ENCODE data around the gene RPS19. TPM values are rescaled to one million over a fixed set of nuclear protein-coding genes. Genes with fewer than 3 reads are reported as not detected.
A peak's percentile ranks its signal among the peaks of the same experiment; 100 is the strongest.

The RPS19 gene
- total RNA-seq, 2 donors from 2014 or later: 1,532 to 1,595 TPM

DNA sequence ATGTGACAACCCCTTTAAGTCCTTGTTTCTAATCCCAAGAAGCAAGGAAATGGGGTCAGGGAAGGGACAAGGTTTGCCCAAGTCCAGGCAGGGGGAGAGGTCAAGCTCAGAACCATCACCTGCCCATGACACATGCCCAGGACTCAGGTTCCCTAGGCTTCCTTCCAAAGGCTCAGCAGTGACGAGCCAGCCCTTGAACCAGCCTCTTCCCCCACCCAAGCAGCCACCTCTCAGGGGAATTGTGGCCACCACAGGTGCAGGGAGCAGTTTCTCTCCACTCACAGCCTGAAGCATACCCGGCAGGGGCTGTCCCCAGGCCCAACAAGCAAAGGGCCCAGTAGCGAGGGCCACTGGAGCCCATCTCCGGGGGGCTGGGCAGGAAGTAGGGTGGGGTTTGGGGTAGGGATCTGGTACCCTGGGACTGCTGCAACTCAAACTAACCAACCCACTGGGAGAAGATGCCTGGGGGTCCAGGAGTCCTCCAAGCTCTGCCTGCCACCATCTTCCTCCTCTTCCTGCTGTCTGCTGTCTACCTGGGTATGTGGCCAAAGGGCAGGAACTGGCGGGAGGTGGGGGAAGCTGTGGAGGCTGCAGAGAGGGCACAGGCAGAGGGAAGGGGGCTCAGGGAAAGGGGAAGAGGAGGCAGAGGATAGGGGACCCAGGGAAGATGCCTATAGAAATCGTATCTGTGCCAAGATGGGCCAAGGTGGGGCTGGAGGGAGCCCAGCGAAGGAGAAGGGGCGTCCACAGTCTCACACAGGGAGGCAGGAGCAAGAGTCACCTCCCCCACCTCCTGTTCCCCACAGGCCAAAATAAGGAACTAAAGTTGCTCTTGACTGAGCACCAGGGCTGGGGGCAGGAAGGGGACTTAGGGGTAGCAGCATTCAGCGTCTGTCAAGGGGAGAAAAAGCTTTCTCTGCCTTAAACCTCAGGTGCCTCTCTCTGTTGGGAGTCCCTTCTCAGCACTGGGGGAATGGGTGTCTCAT is 17.1 kb downstream of the RPS19 start, which contains the start of gene CD79A:
TSS of gene CD79A (plus strand) at position 433 of the 986 bp plus-strand sequence. CDS start at position 459, 26 bp downstream.
- Mint-ChIP-seq H3K36me3 (peaks cover under 1% of the 10 kb centered on the region), H3K4me1 (ENCODE audit: low read depth in 2 of 2) (peaks cover 22 to 39% of the 10 kb centered on the region in 2 donors), H3K9me3 (no peaks in the 10 kb centered on the region), H3K27ac (peak within 1 kb of the TSS; percentile 87 to 88), H3K27me3 (no peaks in the 10 kb centered on the region), H3K4me3 (no peak within 1 kb of the TSS)
- DNase-seq (ENCODE audit: low spot score) (no peak), ATAC-seq (no peak)

DNA sequence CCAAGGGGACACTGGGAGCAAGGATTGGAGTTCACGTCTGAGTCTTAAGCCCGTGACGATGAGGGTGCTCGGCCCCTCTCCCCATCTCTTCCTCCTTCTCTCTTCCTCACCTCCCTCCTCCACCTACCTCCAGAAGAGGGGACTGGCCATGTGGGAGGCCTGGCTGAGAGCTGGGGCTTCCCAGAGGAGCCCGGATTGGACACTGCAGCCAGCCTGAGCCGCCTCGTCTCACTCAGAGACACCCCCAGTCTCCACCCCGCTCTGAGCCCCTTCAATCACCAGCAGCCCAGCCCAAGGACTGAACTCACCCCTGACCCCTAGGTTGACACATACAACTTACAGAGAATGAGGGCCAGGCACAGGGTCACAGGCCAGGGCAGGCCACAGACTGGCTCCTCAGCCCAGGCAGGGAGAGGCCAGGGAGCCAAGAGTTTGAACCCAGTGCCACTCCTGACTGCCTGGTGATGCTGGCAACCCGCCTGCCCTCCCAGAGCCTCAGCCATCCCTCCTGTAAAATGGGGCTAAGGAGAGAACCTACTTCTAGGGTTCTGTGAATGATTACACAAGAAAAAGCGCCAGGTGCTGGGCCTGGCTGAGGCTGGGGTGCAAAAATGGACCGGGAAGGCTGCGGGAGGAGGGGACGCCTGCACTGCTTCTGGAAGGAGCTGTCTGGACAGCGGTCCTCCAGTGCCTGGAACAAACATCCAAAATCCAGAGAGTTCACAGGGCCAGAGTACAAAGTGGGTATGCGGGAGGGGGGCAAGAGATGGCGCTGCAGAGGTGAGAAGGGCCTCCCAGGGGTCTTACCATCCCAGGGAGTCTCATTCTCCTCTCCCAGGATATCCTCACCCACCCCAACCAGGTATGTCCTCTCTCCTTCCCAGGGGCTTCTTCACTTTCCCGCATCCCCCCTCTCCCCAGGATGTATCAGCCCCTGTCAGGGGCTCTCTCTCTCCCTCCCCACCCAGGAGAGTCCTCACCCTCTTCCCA is 18.2 kb downstream of the RPS19 start:
- H3K27ac Mint-ChIP-seq: peak overlapping the region; percentile 87 to 88
- no peaks in the 10 kb centered on the region for H3K27me3 Mint-ChIP-seq
- DNase-seq (ENCODE audit: low spot score) (no peak), ATAC-seq (no peak)
- peaks cover 20 to 38% of the 10 kb centered on the region in 2 donors for H3K4me1 Mint-ChIP-seq (ENCODE audit: low read depth in 2 of 2)
- no peak overlapping the region for H3K4me3 Mint-ChIP-seq
- no peaks in the 10 kb centered on the region for H3K9me3 Mint-ChIP-seq
- H3K36me3 Mint-ChIP-seq: peaks cover 7% of the 10 kb centered on the region

- DNase-seq (ENCODE audit: low spot score) (no peak), ATAC-seq (no peak)
- H3K36me3 Mint-ChIP-seq: peaks cover 7% of the 10 kb centered on the region
- no peak overlapping the region for H3K4me3 Mint-ChIP-seq
- H3K9me3 Mint-ChIP-seq: no peaks in the 10 kb centered on the region
- H3K27ac Mint-ChIP-seq: peak overlapping the region in 1 of 2 donors; percentile 88
- H3K4me1 Mint-ChIP-seq (ENCODE audit: low read depth in 2 of 2): peaks cover 24 to 43% of the 10 kb centered on the region in 2 donors
- no peaks in the 10 kb centered on the region for H3K27me3 Mint-ChIP-seq
Measured at GRCh38 chr19:41879080-41879479, 19.0 kb downstream of the RPS19 start.

GRCh38 chr19:41879670-41880328 is 19.7 kb downstream of the RPS19 start:
- Mint-ChIP-seq H3K27me3 (no peaks in the 10 kb centered on the region), H3K36me3 (peaks cover 7% of the 10 kb centered on the region), H3K4me3 (no peak overlapping the region), H3K27ac (peak overlapping the region; percentile 18 to 88), H3K4me1 (ENCODE audit: low read depth in 2 of 2) (peaks cover 27 to 45% of the 10 kb centered on the region in 2 donors), H3K9me3 (no peaks in the 10 kb centered on the region)
- ATAC-seq (no peak), DNase-seq (ENCODE audit: low spot score) (no peak)

DNA sequence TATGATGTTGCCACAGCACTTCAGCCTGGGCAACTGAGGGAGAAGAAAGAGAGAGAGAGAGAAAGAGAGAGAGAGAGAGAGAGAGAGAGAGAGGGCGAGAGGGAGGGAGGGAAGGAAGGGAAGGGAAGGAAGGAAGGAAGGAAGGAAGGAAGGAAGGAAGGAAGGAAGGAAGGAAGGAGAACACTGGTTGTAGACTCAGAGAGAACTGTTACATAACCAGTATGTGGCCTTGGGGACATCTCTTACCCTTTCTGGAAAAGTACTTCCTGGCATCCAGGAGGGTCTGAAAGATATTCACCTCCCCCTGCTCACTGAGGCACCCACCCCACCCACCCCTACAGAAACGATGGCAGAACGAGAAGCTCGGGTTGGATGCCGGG is 20.3 kb downstream of the RPS19 start:
- ATAC-seq (no peak), DNase-seq (ENCODE audit: low spot score) (no peak)
- peak overlapping the region; percentile 18 to 88 for H3K27ac Mint-ChIP-seq
- peaks cover 7% of the 10 kb centered on the region for H3K36me3 Mint-ChIP-seq
- H3K27me3 Mint-ChIP-seq: no peaks in the 10 kb centered on the region
- no peak overlapping the region for H3K4me3 Mint-ChIP-seq
- H3K4me1 Mint-ChIP-seq (ENCODE audit: low read depth in 2 of 2): peaks cover 31 to 49% of the 10 kb centered on the region in 2 donors
- H3K9me3 Mint-ChIP-seq: no peaks in the 10 kb centered on the region

- Mint-ChIP-seq H3K27me3 (no peaks in the 10 kb centered on the region), H3K36me3 (peaks cover 7% of the 10 kb centered on the region), H3K27ac (peak within 1 kb of the TSS; percentile 90 to 92), H3K4me3 (peak within 1 kb of the TSS; percentile 97), H3K4me1 (ENCODE audit: low read depth in 2 of 2) (peaks cover 48 to 49% of the 10 kb centered on the region in 2 donors), H3K9me3 (no peaks in the 10 kb centered on the region)
- DNase-seq (ENCODE audit: low spot score) (peak; percentile 80), ATAC-seq (peak; percentile 7 to 13)
Measured at GRCh38 chr19:41882568-41883462, 22.8 kb downstream of the RPS19 start, which contains the start of gene ARHGEF1. Gene ARHGEF1 (plus strand): TSS chr19:41883184. CDS start chr19:41888083, 4,899 bp downstream.

DNA sequence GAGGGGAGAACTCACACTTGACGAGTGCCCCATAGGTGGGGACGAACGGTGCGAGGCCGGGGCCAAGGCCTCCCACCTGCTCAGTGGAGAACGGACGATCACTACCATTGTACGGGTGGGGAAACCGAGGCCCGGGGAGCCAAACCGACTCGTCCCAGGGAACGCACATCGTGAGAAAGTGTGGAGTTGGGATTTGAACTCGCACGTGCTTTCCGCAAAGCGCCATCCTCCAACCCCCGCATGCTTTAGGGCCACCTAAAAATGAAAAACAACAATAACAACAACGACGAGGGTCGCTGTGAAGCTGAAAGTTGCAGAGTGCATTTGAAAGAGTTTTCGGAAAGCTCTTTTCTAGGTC is 23.4 kb downstream of the RPS19 start:
- H3K36me3 Mint-ChIP-seq: peaks cover 7% of the 10 kb centered on the region
- no peaks in the 10 kb centered on the region for H3K27me3 Mint-ChIP-seq
- peaks cover 49 to 54% of the 10 kb centered on the region in 2 donors for H3K4me1 Mint-ChIP-seq (ENCODE audit: low read depth in 2 of 2)
- no peak for DNase-seq (ENCODE audit: low spot score)
- no peak for ATAC-seq
- no peaks in the 10 kb centered on the region for H3K9me3 Mint-ChIP-seq
- H3K27ac Mint-ChIP-seq: peak overlapping the region; percentile 79 to 87
- H3K4me3 Mint-ChIP-seq: peak overlapping the region; percentile 97

DNA sequence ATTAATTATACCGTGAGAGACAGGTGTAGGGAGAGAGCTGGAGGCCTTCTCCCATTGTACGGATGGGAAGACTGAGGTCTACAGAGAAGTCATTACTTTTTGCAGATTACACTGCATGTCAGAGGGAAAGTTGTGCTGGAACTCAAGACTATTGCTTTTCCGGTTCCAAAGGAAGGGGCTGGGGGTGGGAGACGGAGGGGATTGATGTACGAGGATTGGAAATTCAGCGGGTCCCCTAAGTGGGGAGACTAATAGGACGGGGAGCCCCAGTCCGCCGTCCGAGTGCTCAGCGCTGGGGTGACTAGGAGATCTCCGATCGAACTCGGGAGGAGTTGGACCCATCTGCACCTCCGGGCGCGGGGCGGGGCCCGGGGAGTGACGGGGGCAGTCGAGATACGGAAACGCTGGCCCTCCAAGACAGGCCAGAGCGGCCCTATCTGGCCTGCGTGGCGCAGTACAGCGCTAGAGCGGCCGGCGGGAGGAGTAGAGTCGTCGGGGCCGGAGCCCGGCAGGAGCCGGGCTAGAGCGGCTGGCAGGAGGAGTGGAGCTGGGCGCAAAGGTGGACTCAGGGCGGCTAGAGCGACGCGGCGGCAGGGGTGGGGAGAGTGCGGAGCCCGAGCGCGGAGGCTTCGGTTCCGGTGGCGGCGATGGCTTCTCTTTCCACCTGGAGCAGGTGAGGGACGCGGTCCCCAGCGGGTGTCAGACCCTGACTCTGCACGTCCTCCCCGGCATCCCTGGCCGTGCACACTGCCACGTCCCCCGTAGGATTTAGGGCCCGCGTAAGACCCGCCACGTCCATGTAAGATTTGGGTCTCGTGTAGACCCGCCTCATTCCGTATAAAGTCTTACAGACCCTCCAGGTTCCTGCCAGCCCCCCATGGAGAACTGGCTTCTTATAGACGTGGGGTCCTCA is 24.0 kb downstream of the RPS19 start:
- Mint-ChIP-seq H3K27me3 (no peaks in the 10 kb centered on the region), H3K4me1 (ENCODE audit: low read depth in 2 of 2) (peaks cover 54 to 60% of the 10 kb centered on the region in 2 donors), H3K9me3 (no peaks in the 10 kb centered on the region), H3K27ac (peak overlapping the region; percentile 79 to 87), H3K4me3 (peak overlapping the region; percentile 97), H3K36me3 (peaks cover 7% of the 10 kb centered on the region)
- peak; percentile 98 for DNase-seq (ENCODE audit: low spot score)
- peak; percentile 92 to 94 for ATAC-seq

DNA sequence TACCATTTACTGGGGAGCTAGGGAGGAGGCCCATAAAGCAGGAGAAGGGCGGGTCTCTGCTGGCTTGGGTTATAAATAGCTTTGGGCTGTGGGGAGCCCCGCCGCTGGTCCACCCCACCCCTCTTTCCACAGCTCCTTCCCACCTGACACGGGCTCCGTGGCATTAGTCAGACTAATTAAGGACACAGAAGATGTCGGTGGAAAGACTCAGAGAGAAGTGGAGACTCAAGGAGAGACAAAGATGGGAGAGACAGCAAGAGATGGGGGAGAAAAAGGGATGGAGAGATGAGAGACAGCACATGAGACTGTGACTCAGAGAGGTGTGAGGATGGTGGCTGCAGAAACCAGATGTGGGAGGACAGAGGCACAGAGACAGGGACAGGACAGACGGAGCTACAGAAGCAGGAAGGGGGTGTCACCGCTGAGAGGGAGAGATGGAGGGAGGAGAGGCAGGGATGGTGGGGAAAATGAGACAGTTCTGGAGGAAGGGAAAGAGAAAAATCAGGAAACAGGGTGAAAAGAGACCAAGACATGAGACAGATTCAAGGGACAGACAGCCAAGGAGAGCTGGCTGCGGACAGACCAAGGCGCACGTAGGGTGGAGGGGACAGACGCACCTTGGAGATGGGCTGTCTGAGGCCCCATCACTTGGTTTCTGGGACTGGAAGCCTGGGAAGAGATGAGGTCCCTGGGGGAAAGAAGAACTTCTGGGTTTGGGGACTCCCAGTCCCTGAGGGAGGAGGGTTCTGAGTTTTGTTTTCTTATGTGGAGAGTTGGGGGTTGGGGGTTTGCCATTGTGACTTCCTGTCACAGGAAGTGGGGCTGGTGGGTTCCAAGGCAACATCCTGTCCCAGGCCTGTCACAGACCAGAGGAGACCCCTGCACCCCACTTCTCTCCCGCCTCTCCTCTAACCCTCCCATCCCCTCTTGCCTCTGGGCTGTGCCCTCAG is 27.0 kb downstream of the RPS19 start:
- Mint-ChIP-seq H3K4me1 (ENCODE audit: low read depth in 2 of 2) (peaks cover 65 to 77% of the 10 kb centered on the region in 2 donors), H3K27ac (peak overlapping the region; percentile 79 to 87), H3K27me3 (no peaks in the 10 kb centered on the region), H3K4me3 (peak overlapping the region; percentile 97), H3K36me3 (peaks cover 14% of the 10 kb centered on the region), H3K9me3 (no peaks in the 10 kb centered on the region)
- peak; percentile 63 to 64 for ATAC-seq
- DNase-seq (ENCODE audit: low spot score): peak; percentile 81

DNA sequence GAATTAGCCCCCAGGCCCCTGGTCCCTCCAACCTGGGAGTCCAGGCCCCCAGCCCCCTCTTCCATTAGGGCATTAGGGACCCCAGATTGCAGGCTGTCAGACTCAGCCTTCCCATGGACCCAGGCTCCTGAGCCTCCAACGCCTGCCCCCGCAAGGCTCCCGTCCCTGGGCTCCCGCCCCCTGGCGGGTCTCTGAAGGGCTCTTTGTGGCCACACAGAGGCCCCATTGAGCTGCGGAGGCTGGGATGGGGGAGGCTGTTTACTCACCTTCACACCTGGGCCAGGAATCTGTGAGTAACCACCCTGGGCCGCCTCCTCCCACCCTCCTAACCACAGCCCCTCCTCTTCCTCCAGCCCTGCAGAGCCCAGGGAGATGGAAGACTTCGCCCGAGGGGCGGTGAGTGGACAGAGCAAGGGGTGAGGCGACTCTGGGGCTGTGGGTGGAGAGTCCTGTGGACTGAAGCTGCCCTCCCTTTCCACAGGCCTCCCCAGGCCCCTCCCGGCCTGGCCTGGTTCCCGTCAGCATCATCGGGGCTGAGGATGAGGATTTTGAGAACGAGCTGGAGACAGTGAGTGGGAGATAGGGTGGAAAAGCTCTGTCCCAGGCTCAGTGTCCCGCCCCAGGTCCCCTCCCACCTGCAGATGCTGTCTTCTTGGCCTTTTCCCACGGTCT is 27.8 kb downstream of the RPS19 start:
- ATAC-seq (peak; percentile 54 to 55), DNase-seq (ENCODE audit: low spot score) (peak; percentile 84)
- Mint-ChIP-seq H3K27ac (peak overlapping the region; percentile 79 to 87), H3K27me3 (no peaks in the 10 kb centered on the region), H3K9me3 (no peaks in the 10 kb centered on the region), H3K4me3 (peak overlapping the region; percentile 97), H3K36me3 (peaks cover 6% of the 10 kb centered on the region), H3K4me1 (ENCODE audit: low read depth in 2 of 2) (peaks cover 58 to 70% of the 10 kb centered on the region in 2 donors)

Measured in natural killer cell treated with Interleukin-12 subunit alpha and Interleukin-12 subunit beta and Interleukin-15 and Interleukin-18, amount 100 ng/mL, for 72 hours (primary cell).